HG03025 (cell line): Measurements from ENCODE around the gene PAQR5.
"Not testable (repeated sequence)": the region's sequence is repeated elsewhere in the genome, so short reads cannot be mapped to it uniquely, and the experiment has no call there.

Experiments
- ATAC-seq: cut with Tn5 transposase; IDR thresholded peaks from one replicate; pipeline ENCODE4 v1.9.1; 2021; ENCODE audit warnings: mild to moderate bottlenecking, moderate library complexity; ENCODE audit not compliant: unreplicated experiment, low FRiP score

Gene PAQR5

DNA sequence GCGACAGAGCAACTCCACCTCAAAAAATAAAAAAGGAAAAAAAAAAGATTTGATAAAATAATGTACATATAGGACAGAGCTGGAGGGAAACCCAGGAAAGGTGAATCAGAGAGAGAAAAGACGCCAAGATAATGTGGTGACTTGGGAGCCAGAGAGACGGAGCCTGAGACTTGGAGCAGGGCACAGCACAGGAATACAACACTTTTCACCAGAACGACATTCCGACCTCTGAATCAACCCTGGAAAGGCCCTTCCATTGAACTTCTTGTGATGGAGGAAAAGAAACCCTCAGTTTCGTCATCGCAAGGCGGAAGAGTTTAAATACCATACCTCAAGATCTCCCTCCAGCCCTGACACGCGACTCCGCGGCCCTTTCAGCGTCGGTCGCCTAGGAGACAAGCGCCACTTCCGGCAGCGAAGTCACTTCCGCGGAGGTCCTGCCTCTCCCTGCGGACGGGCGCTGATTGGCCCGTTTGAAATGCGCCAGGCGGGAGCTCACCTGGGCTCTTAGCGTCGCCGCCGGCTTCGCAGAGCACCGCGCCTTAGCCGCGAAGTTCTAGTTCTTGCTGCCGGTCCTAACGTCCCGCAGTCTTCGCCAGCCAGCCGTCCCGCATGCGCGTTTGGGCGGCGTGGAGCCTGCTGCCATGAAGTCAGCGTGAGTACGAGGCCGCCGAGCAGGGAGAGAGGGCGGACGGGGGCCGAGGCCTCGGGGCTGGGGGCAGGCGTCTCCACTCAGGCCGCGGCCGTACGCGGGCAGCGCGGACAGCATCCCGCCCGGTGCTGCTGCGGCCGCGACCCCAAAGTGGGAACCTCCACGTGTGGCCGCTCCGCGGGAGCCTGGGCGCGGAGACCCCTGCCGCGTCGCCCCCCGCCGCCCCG lies 115.3 kb downstream of the PAQR5 start, which contains the start of gene KIF23:
Gene KIF23 (plus strand): TSS at position 528 of the 879 bp plus-strand sequence. CDS start 117 bp downstream, at position 645.
- ATAC-seq = peak; percentile 82

- peak; percentile 26 for ATAC-seq
Measured at GRCh38 chr15:69414701-69415167, 116.0 kb downstream of the PAQR5 start.

DNA sequence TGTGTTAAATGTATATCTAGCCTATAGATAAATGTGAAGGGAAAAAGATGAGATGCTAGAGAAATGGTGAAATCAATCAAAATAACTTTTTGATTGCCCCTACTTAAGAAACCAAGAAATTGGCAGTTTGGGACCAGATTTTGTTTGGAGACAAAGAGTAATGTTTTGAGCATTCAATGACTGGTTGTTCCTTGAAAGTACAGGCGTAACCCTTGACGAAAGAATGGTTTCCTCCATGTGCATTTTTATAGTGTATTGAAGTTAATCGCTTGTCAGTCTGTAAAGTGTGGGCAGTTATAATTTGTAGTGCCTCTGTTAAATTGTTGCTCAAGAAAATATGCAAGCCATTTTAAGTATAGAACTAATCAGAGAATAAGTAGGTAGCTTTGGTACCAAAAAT lies 116.7 kb downstream of the PAQR5 start:
- no peak for ATAC-seq

DNA sequence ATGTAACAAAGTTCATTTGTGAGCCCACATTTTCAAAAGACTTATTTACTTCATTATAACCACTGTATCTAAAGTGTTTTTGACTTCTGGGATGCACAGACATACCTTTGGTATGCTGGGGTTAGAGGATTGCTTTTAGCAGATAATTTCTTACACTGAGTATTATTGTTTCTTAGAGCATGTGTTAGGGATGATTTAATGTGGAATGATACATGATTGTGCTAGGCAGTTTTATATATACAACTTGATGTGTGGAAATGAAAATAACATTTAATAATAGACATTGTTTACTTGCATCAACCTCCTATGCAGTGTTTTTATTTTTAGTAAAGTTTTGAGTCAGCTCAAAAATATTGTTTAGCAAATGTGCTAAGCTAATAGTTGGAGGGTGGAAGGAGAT lies 118.9 kb downstream of the PAQR5 start:
- no peak for ATAC-seq

DNA sequence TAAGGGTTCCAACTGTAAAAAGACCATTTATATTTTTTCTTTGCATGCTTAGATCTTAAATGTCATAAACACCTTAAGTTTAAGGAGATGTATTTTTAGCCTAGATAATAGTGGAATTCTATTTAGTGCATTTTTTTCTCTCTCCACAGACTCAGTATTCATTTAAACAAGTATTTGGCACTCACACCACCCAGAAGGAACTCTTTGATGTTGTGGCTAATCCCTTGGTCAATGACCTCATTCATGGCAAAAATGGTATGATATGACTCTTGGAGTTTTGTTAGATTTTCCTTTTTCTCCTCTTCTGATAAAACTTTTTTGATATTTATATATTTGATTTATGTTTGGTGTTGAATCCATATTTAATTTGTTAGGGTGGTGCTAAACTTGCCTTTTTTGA lies 122.8 kb downstream of the PAQR5 start:
- no peak for ATAC-seq

- no peak for ATAC-seq
Measured at GRCh38 chr15:69422336-69422895, 123.7 kb downstream of the PAQR5 start.

DNA sequence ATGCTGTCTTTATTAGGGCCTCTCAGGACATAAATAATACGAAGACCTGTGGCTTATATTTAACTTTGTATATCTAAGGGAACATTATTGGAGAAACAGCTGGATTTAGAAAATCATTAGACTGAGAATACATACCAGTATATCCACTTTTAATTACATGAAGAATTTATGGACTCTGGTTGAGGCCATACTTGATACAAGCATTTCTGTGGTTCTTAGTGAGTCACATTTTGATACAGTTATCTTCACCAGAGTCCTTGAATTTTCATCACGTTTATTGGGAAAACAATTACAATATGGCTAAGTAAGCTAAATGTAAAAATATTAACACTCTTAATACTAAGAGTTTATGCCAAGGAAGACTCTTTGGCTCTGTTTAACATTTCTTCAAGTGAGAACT lies 125.3 kb downstream of the PAQR5 start:
- ATAC-seq = no peak

- no peak for ATAC-seq
Measured at GRCh38 chr15:69424748-69425413, 126.2 kb downstream of the PAQR5 start.

DNA sequence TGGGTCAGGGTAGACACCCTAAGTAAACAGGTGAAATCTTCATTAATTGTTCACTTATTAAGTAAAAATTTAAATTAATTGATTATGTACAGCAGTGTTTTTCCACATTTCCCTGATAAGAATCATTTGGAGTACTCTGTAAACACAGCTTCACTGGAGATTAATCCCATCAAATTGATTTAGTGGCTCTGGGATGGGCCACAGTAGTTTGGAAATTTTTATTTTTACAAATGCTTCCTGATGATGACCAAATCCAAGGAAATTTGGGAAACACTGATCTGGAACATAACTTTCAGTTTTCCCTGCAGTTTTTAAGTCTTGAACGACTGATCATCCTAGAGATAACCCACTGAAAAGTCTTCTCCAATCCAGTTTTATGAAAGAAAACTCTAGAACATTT lies 135.1 kb downstream of the PAQR5 start:
- ATAC-seq = no peak

- no peak for ATAC-seq
Measured at GRCh38 chr15:69434238-69434637, 135.5 kb downstream of the PAQR5 start.

GRCh38 chr15:69434679-69435078 lies 136.0 kb downstream of the PAQR5 start:
- no peak for ATAC-seq

DNA sequence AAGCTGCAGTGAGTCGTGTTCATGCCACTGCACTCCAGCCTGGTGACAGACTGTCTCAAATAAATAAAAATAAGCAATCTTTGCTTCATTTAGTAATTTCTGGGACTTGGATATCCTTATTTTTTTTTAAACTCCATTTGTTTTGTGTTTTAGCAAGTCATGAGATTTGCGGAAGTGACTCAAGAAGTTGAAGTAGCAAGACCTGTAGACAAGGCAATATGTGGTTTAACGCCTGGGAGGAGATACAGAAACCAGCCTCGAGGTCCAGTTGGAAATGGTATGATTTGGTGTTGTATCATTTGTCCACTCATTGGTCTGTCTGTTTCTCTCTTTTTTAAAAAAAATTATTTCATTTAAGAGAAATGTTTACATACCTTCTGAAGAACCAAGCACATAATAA lies 137.3 kb downstream of the PAQR5 start:
- no peak for ATAC-seq

- no peak for ATAC-seq
Measured at GRCh38 chr15:69436951-69437350, 138.2 kb downstream of the PAQR5 start.

DNA sequence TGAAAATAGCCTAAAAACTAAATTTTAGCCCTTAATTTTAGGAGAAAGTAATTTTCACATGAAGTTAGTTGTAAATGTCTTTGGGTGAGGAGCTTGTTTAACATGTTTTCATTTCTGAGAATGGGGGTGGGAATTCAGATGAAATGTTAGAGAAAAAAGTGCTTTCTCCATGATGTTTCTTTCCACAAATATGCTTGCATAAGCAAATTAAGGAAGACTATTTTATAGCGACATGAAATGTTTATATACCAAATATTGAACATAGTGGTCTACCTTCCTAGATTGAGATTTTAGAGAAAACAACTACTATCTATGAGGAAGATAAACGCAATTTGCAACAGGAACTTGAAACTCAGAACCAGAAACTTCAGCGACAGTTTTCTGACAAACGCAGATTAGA lies 140.9 kb downstream of the PAQR5 start:
- ATAC-seq = no peak

GRCh38 chr15:69443032-69443611 lies 144.4 kb downstream of the PAQR5 start:
- ATAC-seq = no peak

DNA sequence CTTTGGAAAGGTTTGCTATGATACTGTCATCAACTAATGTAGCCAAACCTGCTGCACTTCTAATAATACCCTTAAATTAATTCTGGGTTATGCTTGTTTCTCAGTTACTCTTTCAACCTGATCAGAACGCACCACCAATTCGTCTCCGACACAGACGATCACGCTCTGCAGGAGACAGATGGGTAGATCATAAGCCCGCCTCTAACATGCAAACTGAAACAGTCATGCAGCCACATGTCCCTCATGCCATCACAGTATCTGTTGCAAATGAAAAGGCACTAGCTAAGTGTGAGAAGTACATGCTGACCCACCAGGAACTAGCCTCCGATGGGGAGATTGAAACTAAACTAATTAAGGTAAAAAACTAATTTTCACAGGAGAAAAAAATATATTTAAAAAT lies 146.0 kb downstream of the PAQR5 start:
- ATAC-seq = no peak

- ATAC-seq = no peak
Measured at GRCh38 chr15:69446953-69447352, 148.2 kb downstream of the PAQR5 start.

DNA sequence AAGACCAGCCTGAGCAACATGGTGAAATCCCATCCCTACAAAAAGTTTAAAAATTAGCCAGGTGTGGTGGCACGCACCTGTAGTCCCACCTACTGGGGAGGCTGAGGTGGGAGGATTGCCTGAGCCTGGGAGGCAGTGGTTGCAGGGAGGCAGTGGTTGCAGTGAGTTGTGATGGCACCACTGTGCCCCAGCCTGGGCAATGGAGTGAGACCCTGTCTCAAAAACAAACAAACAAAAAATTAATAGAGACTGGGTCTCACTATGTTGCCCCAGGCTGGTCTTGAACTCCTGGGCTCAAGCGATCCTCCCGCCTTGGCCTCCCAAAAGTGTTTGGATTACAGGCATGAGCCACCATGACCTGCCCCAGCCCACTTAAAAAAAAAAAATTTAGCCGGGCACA lies 151.5 kb downstream of the PAQR5 start:
- ATAC-seq = not testable (repeated sequence)

- no peak for ATAC-seq
Measured at GRCh38 chr15:69450968-69451695, 152.4 kb downstream of the PAQR5 start.

- peak; percentile 40 for ATAC-seq
Measured at GRCh38 chr15:69451951-69452691, 153.4 kb downstream of the PAQR5 start.
